Calu3 (cell line): ENCODE data around the gene CDS1. TPM values are rescaled to one million over a fixed set of nuclear protein-coding genes. Genes with fewer than 3 reads are reported as not detected.

Source experiments
- BruUV-seq: library from RNA; stranded (reverse); fragments of 400-500 nt; replicated peaks from 2 replicates; lab custom pipeline; 2021; lab: Mats Ljungman, UMichigan
- CTCF ChIA-PET: fragments of 300-600 bp; sonication (Branson Sonifier 250); formaldehyde crosslinking; loops from one replicate; lab custom pipeline; 2022; ENCODE audit warnings: antibody characterized with exemption; lab: Charles Lee
- DNase-seq: peaks from one replicate; pipeline ENCODE4 v3.0.0; 2022
- H3K27ac Mint-ChIP-seq: one replicate; pipeline ENCODE4 v1.8.0; 2022; ENCODE audit warnings: mixed read lengths; ENCODE audit not compliant: unreplicated experiment
- H3K27me3 Mint-ChIP-seq: one replicate; pipeline ENCODE4 v1.8.0; 2022; ENCODE audit warnings: mixed read lengths; ENCODE audit not compliant: unreplicated experiment
- H3K36me3 Mint-ChIP-seq: one replicate; pipeline ENCODE4 v1.8.0; 2022; ENCODE audit warnings: mild to moderate bottlenecking, moderate library complexity, mixed read lengths; ENCODE audit not compliant: insufficient read depth, unreplicated experiment
- H3K4me1 Mint-ChIP-seq: one replicate; pipeline ENCODE4 v1.8.0; 2022; ENCODE audit warnings: mild to moderate bottlenecking, low read depth, mixed read lengths; ENCODE audit not compliant: unreplicated experiment
- H3K4me3 Mint-ChIP-seq: one replicate; pipeline ENCODE4 v1.8.0; 2022; ENCODE audit warnings: mild to moderate bottlenecking, low read depth, moderate library complexity, mixed read lengths; ENCODE audit not compliant: unreplicated experiment
- H3K9me3 Mint-ChIP-seq: one replicate; pipeline ENCODE4 v1.8.0; 2022; ENCODE audit warnings: low read depth, mixed read lengths; ENCODE audit not compliant: unreplicated experiment
- CTCF ChIP-seq: fragments of 200-600 bp; IDR thresholded peaks from one replicate; pipeline ENCODE4 v1.8.0; 2022; ENCODE audit warnings: antibody characterized with exemption; ENCODE audit not compliant: unreplicated experiment
- intact Hi-C: fragments of 100-400 bp; cut with micrococcal nuclease; formaldehyde crosslinking; loops from one replicate; pipeline ENCODE4 v1.10.0; 2022; ENCODE audit not compliant: unreplicated experiment
- total RNA-seq: library from RNA; stranded (reverse); gene quantifications from 2 replicates; pipeline ENCODE4 v1.2.3, GENCODE V29; 2022

CDS1 gene
- total RNA-seq, 1 experiment from 2014 or later = 22.4 TPM

DNA sequence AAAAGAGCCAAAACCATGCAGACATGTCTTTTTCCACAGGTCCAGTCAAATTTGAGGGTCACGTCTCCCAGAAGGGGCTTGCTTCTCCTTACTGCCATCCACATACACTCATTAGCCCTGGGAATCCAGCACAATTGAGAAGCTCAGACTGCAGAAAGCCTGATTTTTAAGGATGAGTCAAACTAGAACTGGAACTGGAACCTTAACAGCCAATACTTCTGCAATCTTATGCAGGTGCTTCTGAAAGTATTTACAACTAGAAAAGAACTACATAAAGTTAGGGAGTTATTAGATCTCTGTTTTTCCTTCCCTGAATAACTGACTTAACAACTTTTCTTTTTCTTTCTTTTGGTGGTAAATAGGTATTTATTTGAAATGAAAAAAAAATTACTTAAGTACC lies 86.3 kb downstream of the CDS1 start:
- no peak for TF ChIP-seq CTCF
- Mint-ChIP-seq H3K36me3 (no peaks in the 10 kb centered on the region), H3K9me3 (no peaks in the 10 kb centered on the region), H3K27ac (no peak overlapping the region), H3K4me3 (no peak overlapping the region), H3K27me3 (no peaks in the 10 kb centered on the region), H3K4me1 (peaks cover 8% of the 10 kb centered on the region)
- DNase-seq = no peak
- intact Hi-C loops = no loop called here
- no TSS peak for BruUV-seq
- CTCF ChIA-PET = interaction anchor here (0.6 kb wide), 1 partner anchor 445 kb away, joined by 3 read pairs; no protein-coding TSS in a partner anchor

DNA sequence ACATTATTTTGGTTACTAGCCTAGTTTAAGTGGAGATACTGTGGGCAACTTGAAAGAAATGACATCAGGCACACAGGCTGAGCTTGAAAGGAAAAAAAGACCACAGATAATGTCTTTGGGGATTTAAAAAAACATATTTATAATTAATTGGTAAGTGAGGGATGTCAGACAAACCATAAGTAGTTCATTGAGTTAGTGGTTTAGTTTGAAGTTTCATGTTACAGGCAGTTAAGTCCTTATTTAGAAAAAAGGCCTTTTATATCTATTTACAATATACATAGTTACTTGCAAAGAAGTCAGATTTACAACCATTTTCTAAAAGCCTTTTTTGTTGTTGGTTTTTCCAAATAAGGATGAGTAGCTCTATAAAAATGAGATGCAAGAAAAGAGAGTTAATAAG lies 89.2 kb downstream of the CDS1 start:
- BruUV-seq = no TSS peak
- Mint-ChIP-seq H3K27ac (no peak overlapping the region), H3K4me3 (no peak overlapping the region), H3K4me1 (peaks cover 8% of the 10 kb centered on the region), H3K9me3 (no peaks in the 10 kb centered on the region), H3K36me3 (peaks cover 3% of the 10 kb centered on the region), H3K27me3 (no peaks in the 10 kb centered on the region)
- no peak for DNase-seq
- no peak for TF ChIP-seq CTCF
- CTCF ChIA-PET = no interaction called here
- intact Hi-C loops = no loop called here

- TF ChIP-seq CTCF = no peak
- Mint-ChIP-seq H3K9me3 (no peaks in the 10 kb centered on the region), H3K4me1 (peaks cover 8% of the 10 kb centered on the region), H3K4me3 (no peak overlapping the region), H3K36me3 (peaks cover 5% of the 10 kb centered on the region), H3K27me3 (no peaks in the 10 kb centered on the region), H3K27ac (no peak overlapping the region)
- intact Hi-C loops = no loop called here
- BruUV-seq = no TSS peak
- no peak for DNase-seq
- CTCF ChIA-PET = no interaction called here
Measured at GRCh38 chr4:84673475-84674240, 90.7 kb downstream of the CDS1 start.

DNA sequence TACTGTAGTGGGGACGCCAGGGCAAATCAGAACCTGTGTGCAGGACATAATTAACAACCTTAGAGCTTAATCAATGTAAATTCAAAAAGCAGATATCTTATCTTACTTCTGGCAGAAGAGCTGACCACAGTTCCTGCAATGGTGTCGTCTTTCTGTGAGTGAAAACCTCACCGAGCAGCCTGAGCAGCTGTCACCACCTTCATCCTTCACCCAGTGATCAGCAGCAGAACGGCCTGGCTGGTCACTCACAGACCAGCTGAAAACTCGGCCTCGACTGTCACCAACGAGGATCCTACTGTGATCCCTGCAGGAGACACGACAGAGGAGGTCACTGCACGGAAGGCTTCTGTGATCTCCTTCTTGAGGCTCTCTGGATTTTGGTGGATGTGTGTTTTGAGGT lies 94.2 kb downstream of the CDS1 start:
- DNase-seq = no peak
- H3K27me3 Mint-ChIP-seq = no peaks in the 10 kb centered on the region
- H3K36me3 Mint-ChIP-seq = peaks cover 5% of the 10 kb centered on the region
- no TSS peak for BruUV-seq
- CTCF ChIA-PET = no interaction called here
- H3K27ac Mint-ChIP-seq = no peak overlapping the region
- H3K4me1 Mint-ChIP-seq = peaks cover 17% of the 10 kb centered on the region
- TF ChIP-seq CTCF = no peak
- H3K4me3 Mint-ChIP-seq = no peak overlapping the region
- intact Hi-C loops = no loop called here
- H3K9me3 Mint-ChIP-seq = no peaks in the 10 kb centered on the region
